Neuronal stem cell (in vitro differentiated cells): ENCODE data around the gene TNFAIP3.

Experiments
- DNase-seq: peaks from one replicate; pipeline ENCODE4 v3.0.0-alpha.2; 2013; ENCODE audit warnings: low spot score
- H2AFZ ChIP-seq: one replicate; pipeline ENCODE4 v1.6.1; 2013; ENCODE audit warnings: mild to moderate bottlenecking, low read length, inconsistent platforms
- H2AK5ac ChIP-seq: 2 replicates; pipeline ENCODE4 v1.6.1; 2013; ENCODE audit warnings: low read depth, mild to moderate bottlenecking, inconsistent platforms, low read length, moderate library complexity, mixed read lengths
- H2BK120ac ChIP-seq: 2 replicates; pipeline ENCODE4 v1.6.1; 2013; ENCODE audit warnings: low read depth, mild to moderate bottlenecking, inconsistent platforms, low read length, moderate library complexity, mixed read lengths
- H2BK12ac ChIP-seq: one replicate; pipeline ENCODE4 v1.6.1; 2013; ENCODE audit warnings: low read length, inconsistent platforms
- H2BK15ac ChIP-seq: 2 replicates; pipeline ENCODE4 v1.6.1; 2013; ENCODE audit warnings: mild to moderate bottlenecking, low read length, inconsistent platforms, mixed read lengths
- H2BK5ac ChIP-seq: one replicate; pipeline ENCODE4 v1.6.1; 2013; ENCODE audit warnings: inconsistent platforms, mild to moderate bottlenecking, low read length, moderate library complexity
- H3K14ac ChIP-seq: one replicate; pipeline ENCODE4 v1.6.1; 2013; ENCODE audit warnings: low read length, inconsistent platforms
- H3K18ac ChIP-seq: 2 replicates; pipeline ENCODE4 v1.6.1; 2013; ENCODE audit warnings: low read length, inconsistent platforms
- H3K23ac ChIP-seq: 2 replicates; pipeline ENCODE4 v1.6.1; 2013; ENCODE audit warnings: low read depth, mild to moderate bottlenecking, mixed read lengths, low read length, inconsistent platforms; ENCODE audit not compliant: poor library complexity
- H3K27ac ChIP-seq: replicated peaks from 3 replicates; pipeline ENCODE4 v1.5.1; 2013; ENCODE audit warnings: low read length, inconsistent platforms
- H3K27me3 ChIP-seq, 3 experiments: 2 replicates each; pipeline ENCODE4 v1.6.1; 2013; ENCODE audit warnings: low read length in 3 of 3, mild to moderate bottlenecking in 2 of 3, inconsistent platforms in 1 of 3, low read depth in 1 of 3, mixed read lengths in 1 of 3, moderate library complexity in 1 of 3; ENCODE audit not compliant: control insufficient read depth in 3 of 3, insufficient read depth in 3 of 3
- H3K36me3 ChIP-seq, 2 donors: replicated peaks in 1 of 2; 2 replicates each; pipeline ENCODE4 v1.6.1; 2013; ENCODE audit warnings: low read length in 2 of 2; ENCODE audit not compliant: control insufficient read depth in 2 of 2, insufficient read depth in 2 of 2
- H3K4ac ChIP-seq: 2 replicates; pipeline ENCODE4 v1.6.1; 2013; ENCODE audit warnings: inconsistent platforms, mild to moderate bottlenecking, low read length, moderate library complexity
- H3K4me1 ChIP-seq, 2 donors: 1 replicate in 1 of 2; 2 replicates in 1 of 2; pipeline ENCODE4 v1.6.1; 2013; ENCODE audit warnings: low read length in 2 of 2, low read depth in 1 of 2; ENCODE audit not compliant: control insufficient read depth in 2 of 2, insufficient read depth in 1 of 2
- H3K4me2 ChIP-seq: one replicate; pipeline ENCODE4 v1.6.1; 2013; ENCODE audit warnings: mild to moderate bottlenecking, low read length, inconsistent platforms; ENCODE audit not compliant: insufficient read depth, poor library complexity, severe bottlenecking
- H3K4me3 ChIP-seq, 2 donors: 2 replicates each; pipeline ENCODE4 v1.5.1; 2013; ENCODE audit warnings: low read length in 2 of 2, mild to moderate bottlenecking in 2 of 2, inconsistent platforms in 1 of 2, moderate library complexity in 1 of 2
- H3K79me1 ChIP-seq: one replicate; pipeline ENCODE4 v1.6.1; 2013; ENCODE audit warnings: low read depth, mild to moderate bottlenecking, inconsistent platforms, low read length, moderate library complexity
- H3K9ac ChIP-seq: one replicate; pipeline ENCODE4 v1.6.1; 2013; ENCODE audit warnings: mild to moderate bottlenecking, low read depth, low read length, inconsistent platforms; ENCODE audit not compliant: poor library complexity
- H3K9me3 ChIP-seq, 2 donors: replicated peaks in 1 of 2; 2 replicates each; pipeline versions ENCODE3 to v1.6.1; 2013; ENCODE audit warnings: low read length in 2 of 2, mild to moderate bottlenecking in 2 of 2, inconsistent platforms in 1 of 2, low read depth in 1 of 2, mixed read lengths in 1 of 2, moderate library complexity in 1 of 2; ENCODE audit not compliant: control insufficient read depth in 2 of 2, insufficient read depth in 1 of 2
- H4K8ac ChIP-seq: one replicate; pipeline ENCODE4 v1.6.1; 2013; ENCODE audit warnings: low read depth, mild to moderate bottlenecking, inconsistent platforms, low read length, moderate library complexity
- H4K91ac ChIP-seq: one replicate; pipeline ENCODE4 v1.6.1; 2013; ENCODE audit warnings: low read length, low read depth, mild to moderate bottlenecking, inconsistent platforms; ENCODE audit not compliant: poor library complexity
- WGBS, 2 donors: extraction: QIAGEN DNeasy Blood & Tissue Kit; methylation state at CpG; one replicate each; pipeline ENCODE4 v1.1.7; 2013; ENCODE audit warnings: missing lambda C conversion rate in 2 of 2, mixed read lengths in 1 of 2; ENCODE audit not compliant: insufficient read length in 2 of 2, insufficient replicate concordance in 1 of 2; ENCODE audit errors: extremely low coverage in 2 of 2; 5-methylcytosine and 5-hydroxymethylcytosine counted together

Gene TNFAIP3

GRCh38 chr6:137894779-137895385 lies 27.8 kb downstream of the TNFAIP3 start:
- H3K27ac ChIP-seq, result no peak overlapping the region
- H2BK5ac ChIP-seq, result no peak overlapping the region
- H3K4me1 ChIP-seq, result no peaks in the 10 kb centered on the region
- no peak for DNase-seq
- H2BK15ac ChIP-seq, result no peak overlapping the region
- no peaks in the 10 kb centered on the region for H3K27me3 ChIP-seq
- no peak overlapping the region for H2BK12ac ChIP-seq
- no peak overlapping the region for H4K91ac ChIP-seq
- no peak overlapping the region for H3K4ac ChIP-seq
- H4K8ac ChIP-seq, result no peak overlapping the region
- H2AFZ ChIP-seq, result no peak overlapping the region
- no peak overlapping the region for H3K18ac ChIP-seq
- no peaks in the 10 kb centered on the region for H3K9me3 ChIP-seq
- no peak overlapping the region for H3K4me3 ChIP-seq
- no peak overlapping the region for H3K4me2 ChIP-seq
- no CpG with 5 or more reads among the region's 4 CpGs for WGBS, 2 donors
- H3K14ac ChIP-seq, result no peak overlapping the region
- H2BK120ac ChIP-seq, result no peak overlapping the region
- H2AK5ac ChIP-seq, result no peak overlapping the region
- no peak overlapping the region for H3K9ac ChIP-seq
- no peaks in the 10 kb centered on the region for H3K36me3 ChIP-seq
- H3K23ac ChIP-seq, result no peak overlapping the region
- H3K79me1 ChIP-seq, result no peaks in the 10 kb centered on the region

GRCh38 chr6:137896647-137897046 lies 29.6 kb downstream of the TNFAIP3 start:
- H3K79me1 ChIP-seq, result no peaks in the 10 kb centered on the region
- H2AFZ ChIP-seq, result no peak overlapping the region
- H2BK120ac ChIP-seq, result no peak overlapping the region
- H3K27ac ChIP-seq, result no peak overlapping the region
- H3K4me3 ChIP-seq, result no peak overlapping the region
- no peak overlapping the region for H3K23ac ChIP-seq
- H3K4me1 ChIP-seq, result no peaks in the 10 kb centered on the region
- H2AK5ac ChIP-seq, result no peak overlapping the region
- H2BK15ac ChIP-seq, result no peak overlapping the region
- no peak overlapping the region for H4K8ac ChIP-seq
- no peak overlapping the region for H2BK5ac ChIP-seq
- H3K18ac ChIP-seq, result no peak overlapping the region
- no peak overlapping the region for H3K9ac ChIP-seq
- no peak overlapping the region for H3K4ac ChIP-seq
- H2BK12ac ChIP-seq, result no peak overlapping the region
- H4K91ac ChIP-seq, result no peak overlapping the region
- no peaks in the 10 kb centered on the region for H3K27me3 ChIP-seq
- no peaks in the 10 kb centered on the region for H3K36me3 ChIP-seq
- H3K9me3 ChIP-seq, result no peaks in the 10 kb centered on the region
- no peak for DNase-seq
- H3K14ac ChIP-seq, result no peak overlapping the region
- WGBS, 2 donors, result no CpG with 5 or more reads among the region's 3 CpGs
- no peak overlapping the region for H3K4me2 ChIP-seq

GRCh38 chr6:137900815-137901214 lies 33.8 kb downstream of the TNFAIP3 start:
- Histone ChIP-seq H3K79me1 (no peaks in the 10 kb centered on the region), H3K9ac (no peak overlapping the region), H3K4me3 (no peak overlapping the region), H2BK15ac (no peak overlapping the region), H3K4ac (no peak overlapping the region), H3K36me3 (no peaks in the 10 kb centered on the region), H3K9me3 (no peaks in the 10 kb centered on the region), H4K91ac (no peak overlapping the region), H2BK5ac (no peak overlapping the region), H2AK5ac (no peak overlapping the region), H3K23ac (no peak overlapping the region), H2AFZ (no peak overlapping the region), H4K8ac (no peak overlapping the region), H3K18ac (no peak overlapping the region), H2BK120ac (no peak overlapping the region), H3K4me1 (no peaks in the 10 kb centered on the region), H3K4me2 (no peak overlapping the region), H2BK12ac (no peak overlapping the region), H3K27ac (no peak overlapping the region), H3K27me3 (no peaks in the 10 kb centered on the region), H3K14ac (no peak overlapping the region)
- DNase-seq, result no peak
- no CpG with 5 or more reads among the region's 2 CpGs for WGBS, 2 donors

- no peaks in the 10 kb centered on the region for H3K9me3 ChIP-seq
- H3K27ac ChIP-seq, result no peak overlapping the region
- H4K8ac ChIP-seq, result no peak overlapping the region
- no peaks in the 10 kb centered on the region for H3K79me1 ChIP-seq
- no peak for DNase-seq
- H3K4me3 ChIP-seq, result no peak overlapping the region
- no peak overlapping the region for H2AK5ac ChIP-seq
- no peak overlapping the region for H3K23ac ChIP-seq
- H2AFZ ChIP-seq, result no peak overlapping the region
- H2BK5ac ChIP-seq, result no peak overlapping the region
- H3K4me2 ChIP-seq, result no peak overlapping the region
- no peaks in the 10 kb centered on the region for H3K27me3 ChIP-seq
- H2BK120ac ChIP-seq, result no peak overlapping the region
- H2BK15ac ChIP-seq, result no peak overlapping the region
- no peak overlapping the region for H3K9ac ChIP-seq
- H3K36me3 ChIP-seq, result no peaks in the 10 kb centered on the region
- no peak overlapping the region for H4K91ac ChIP-seq
- no peaks in the 10 kb centered on the region for H3K4me1 ChIP-seq
- no peak overlapping the region for H3K14ac ChIP-seq
- no peak overlapping the region for H3K4ac ChIP-seq
- no peak overlapping the region for H2BK12ac ChIP-seq
- WGBS, 2 donors, result no CpG with 5 or more reads among the region's 1 CpG
- H3K18ac ChIP-seq, result no peak overlapping the region
These were observed 34.4 kb downstream of the TNFAIP3 start for GRCh38 chr6:137901454-137901853.
